T-cell (primary cell): Measurements from ENCODE around the gene NFIC. TPM values are rescaled to one million over a fixed set of nuclear protein-coding genes. Genes with fewer than 3 reads are reported as not detected.
A peak's percentile ranks its signal among the peaks of the same experiment; 100 is the strongest.
"Not testable (repeated sequence)": the region's sequence is repeated elsewhere in the genome, so short reads cannot be mapped to it uniquely, and the experiment has no call there.

Source experiments
- ATAC-seq, 4 experiments: fragments of 200-7000 bp in 3 of 4; fragments of 150-1000 bp in 1 of 4; cut with Tn5 transposase; replicated peaks in 1 of 4; 1 replicate in 3 of 4; 2 replicates in 1 of 4; pipeline ENCODE4 v1.10.0; 2021; ENCODE audit warnings: moderate library complexity in 3 of 4, mild to moderate bottlenecking in 2 of 4, moderate number of reproducible peaks in 1 of 4
- CTCF ChIA-PET, 2 donors: fragments of 300-600 bp; sonication (Branson Sonifier 250); formaldehyde crosslinking; loops; one replicate each; lab custom pipeline; 2022; ENCODE audit warnings: antibody characterized with exemption in 2 of 2; lab: Charles Lee
- POLR2A ChIA-PET, 2 donors: fragments of 300-600 bp; sonication (Branson Sonifier 250); formaldehyde crosslinking; loops; one replicate each; lab custom pipeline; 2022; ENCODE audit warnings: antibody characterized with exemption in 2 of 2; lab: Charles Lee
- DNase-seq, 35 experiments: peaks; one replicate each; pipeline versions ENCODE4 v3.0.0 to v3.0.0-alpha.2; 2013 to 2023
- H3K27ac ChIP-seq: one replicate; pipeline ENCODE4 v1.5.1; 2013; ENCODE audit warnings: low read length
- H3K27me3 ChIP-seq, 2 experiments: replicated peaks in 1 of 2; 1 replicate in 1 of 2; 2 replicates in 1 of 2; pipeline versions ENCODE4 v1.6.1 to v1.7.0; 2013; ENCODE audit warnings: low read length in 1 of 2, mixed read lengths in 1 of 2; ENCODE audit not compliant: control insufficient read depth in 2 of 2, insufficient read depth in 2 of 2; ENCODE audit errors: extremely low read depth in 1 of 2
- H3K36me3 ChIP-seq, 2 donors: 1 replicate in 1 of 2; 2 replicates in 1 of 2; pipeline versions ENCODE4 v1.6.1 to v1.7.0; 2013; ENCODE audit warnings: low read length in 1 of 2; ENCODE audit not compliant: control insufficient read depth in 2 of 2, insufficient read depth in 1 of 2; ENCODE audit errors: extremely low read depth in 1 of 2
- H3K4me1 ChIP-seq, 2 experiments: 1 replicate in 1 of 2; 2 replicates in 1 of 2; pipeline versions ENCODE4 v1.6.1 to v1.7.0; 2013; ENCODE audit warnings: low read length in 2 of 2, mixed read lengths in 1 of 2; ENCODE audit not compliant: insufficient read depth in 2 of 2, control insufficient read depth in 1 of 2; ENCODE audit errors: extremely low read depth in 1 of 2
- H3K4me3 ChIP-seq, 2 donors: 1 replicate in 1 of 2; 2 replicates in 1 of 2; pipeline versions ENCODE4 v1.5.1 to v1.7.0; 2013; ENCODE audit warnings: mild to moderate bottlenecking in 2 of 2, low read length in 1 of 2, moderate library complexity in 1 of 2; ENCODE audit not compliant: control insufficient read depth in 1 of 2; ENCODE audit errors: extremely low read depth in 1 of 2
- H3K9me3 ChIP-seq: 2 replicates; pipeline ENCODE4 v1.7.0; 2013
- H3K27ac Mint-ChIP-seq, 2 donors: one replicate each; pipeline ENCODE4 v1.8.0; 2020 to 2021; ENCODE audit warnings: mild to moderate bottlenecking in 2 of 2, mixed read lengths in 2 of 2
- H3K27me3 Mint-ChIP-seq, 2 donors: one replicate each; pipeline ENCODE4 v1.8.0; 2021 to 2022; ENCODE audit warnings: mixed read lengths in 2 of 2
- H3K36me3 Mint-ChIP-seq: one replicate; pipeline ENCODE4 v1.8.0; 2021; ENCODE audit warnings: mixed read lengths
- H3K4me1 Mint-ChIP-seq, 3 donors: one replicate each; pipeline ENCODE4 v1.8.0; 2020 to 2022; ENCODE audit warnings: mixed read lengths in 3 of 3, mild to moderate bottlenecking in 1 of 3
- H3K4me3 Mint-ChIP-seq, 3 donors: one replicate each; pipeline ENCODE4 v1.8.0; 2020 to 2022; ENCODE audit warnings: mild to moderate bottlenecking in 3 of 3, mixed read lengths in 3 of 3, moderate library complexity in 3 of 3
- H3K9me3 Mint-ChIP-seq, 3 donors: one replicate each; pipeline ENCODE4 v1.8.0; 2020 to 2022; ENCODE audit warnings: mixed read lengths in 3 of 3
- WGBS: methylation state at CpG from one replicate; pipeline ENCODE4 v1.1.5; 2013; ENCODE audit warnings: missing lambda C conversion rate; ENCODE audit not compliant: insufficient coverage; 5-methylcytosine and 5-hydroxymethylcytosine counted together
- total RNA-seq, 35 experiments: library from RNA in 6 of 35; stranded (reverse) in 6 of 35; fragments of 120-200 nt in 1 of 35; gene quantifications; one replicate each; pipeline versions ENCODE4 v1.2.1 to v1.2.4 and lab custom pipeline; 2013 to 2026

The NFIC gene
- total RNA-seq, 5 donors from 2014 or later (not counting 1 experiment from before 2014, with no cell fraction given) = 27.1 to 41.7 (median 37.2) TPM

- Mint-ChIP-seq H3K4me1 (peaks cover 6 to 14% (median 8%) of the 10 kb centered on the region in 3 donors), H3K9me3 (no peaks in the 10 kb centered on the region), H3K27ac (no peak overlapping the region), H3K36me3 (peaks cover 4% of the 10 kb centered on the region), H3K4me3 (no peak overlapping the region), H3K27me3 (no peaks in the 10 kb centered on the region)
- CTCF ChIA-PET = interaction anchor here (0.7 to 1.1 kb wide), 2 partner anchors 35 to 414 kb away, joined by 3 to 10 read pairs; no protein-coding TSS in a partner anchor
- DNase-seq = no peak
- H3K4me1 ChIP-seq = peaks cover 2 to 4% of the 10 kb centered on the region in 2 experiments
- POLR2A ChIA-PET = no interaction called here
- no peak for ATAC-seq
- no peak overlapping the region for H3K4me3 ChIP-seq
- H3K27ac ChIP-seq = no peak overlapping the region
- no peaks in the 10 kb centered on the region for H3K27me3 ChIP-seq
- H3K36me3 ChIP-seq = peaks cover 0 to 10% of the 10 kb centered on the region in 2 donors
- H3K9me3 ChIP-seq = no peaks in the 10 kb centered on the region
- WGBS = 98% methylated on average over 11 of the region's 14 CpGs
These were observed 75.6 kb downstream of the NFIC start for GRCh38 chr19:3441986-3442329.

- ATAC-seq (no peak), DNase-seq (no peak)
- Mint-ChIP-seq H3K4me1 (peaks cover 6 to 14% (median 8%) of the 10 kb centered on the region in 3 donors), H3K4me3 (no peak overlapping the region), H3K9me3 (no peaks in the 10 kb centered on the region), H3K27me3 (no peaks in the 10 kb centered on the region), H3K36me3 (peaks cover 4% of the 10 kb centered on the region), H3K27ac (no peak overlapping the region)
- H3K9me3 ChIP-seq = no peaks in the 10 kb centered on the region
- no peak overlapping the region for H3K27ac ChIP-seq
- POLR2A ChIA-PET = no interaction called here
- CTCF ChIA-PET = interaction anchor here (0.7 to 1.1 kb wide), 2 partner anchors 34 to 415 kb away, joined by 3 to 10 read pairs; no protein-coding TSS in a partner anchor
- no peak overlapping the region for H3K4me3 ChIP-seq
- WGBS = 65% methylated on average over 4 of the region's 15 CpGs
- peaks cover 0 to 10% of the 10 kb centered on the region in 2 donors for H3K36me3 ChIP-seq
- peaks cover 2 to 4% of the 10 kb centered on the region in 2 experiments for H3K4me1 ChIP-seq
- no peaks in the 10 kb centered on the region for H3K27me3 ChIP-seq
These were observed 76.2 kb downstream of the NFIC start for GRCh38 chr19:3442487-3443071.

GRCh38 chr19:3443840-3444694 is 77.7 kb downstream of the NFIC start:
- H3K36me3 Mint-ChIP-seq = peaks cover 4% of the 10 kb centered on the region
- ATAC-seq (no peak), DNase-seq (no peak)
- Histone ChIP-seq H3K4me3 (peak overlapping the region in 1 of 2 donors; percentile 10), H3K27me3 (no peaks in the 10 kb centered on the region), H3K4me1 (peaks cover 2 to 4% of the 10 kb centered on the region in 2 experiments), H3K9me3 (no peaks in the 10 kb centered on the region), H3K36me3 (peaks cover 1 to 13% of the 10 kb centered on the region in 2 donors), H3K27ac (no peak overlapping the region)
- ChIA-PET POLR2A (no interaction called here), CTCF (no interaction called here)
- no peak overlapping the region for H3K27ac Mint-ChIP-seq
- WGBS = 75% methylated on average over 27 of the region's 33 CpGs
- H3K9me3 Mint-ChIP-seq = no peaks in the 10 kb centered on the region
- H3K4me3 Mint-ChIP-seq = no peak overlapping the region
- peaks cover 6 to 12% (median 8%) of the 10 kb centered on the region in 3 donors for H3K4me1 Mint-ChIP-seq
- H3K27me3 Mint-ChIP-seq = no peaks in the 10 kb centered on the region

- no peak for ATAC-seq
These were observed 78.4 kb downstream of the NFIC start for GRCh38 chr19:3444695-3445234.

GRCh38 chr19:3446657-3447056 is 80.3 kb downstream of the NFIC start:
- H3K9me3 ChIP-seq, H3K4me3 Mint-ChIP-seq, DNase-seq, H3K4me3 ChIP-seq, H3K27ac ChIP-seq, H3K36me3 Mint-ChIP-seq, CTCF ChIA-PET, H3K27me3 Mint-ChIP-seq, H3K4me1 Mint-ChIP-seq, H3K4me1 ChIP-seq, H3K27me3 ChIP-seq, H3K9me3 Mint-ChIP-seq, POLR2A ChIA-PET, H3K27ac Mint-ChIP-seq, ATAC-seq: not testable (repeated sequence)
- WGBS = 87% methylated on average over 4 of the region's 4 CpGs
- peaks cover 7 to 21% of the 10 kb centered on the region in 2 donors for H3K36me3 ChIP-seq

More at GRCh38 chr19:3444695-3445234, 78.4 kb downstream of the NFIC start:
- no peak for DNase-seq
- whole genome bisulfite sequencing = 91% methylated on average over 24 of the region's 24 CpGs
- no peak overlapping the region for H3K4me3 Mint-ChIP-seq
- Histone ChIP-seq H3K4me3 (no peak overlapping the region), H3K36me3 (peaks cover 4 to 15% of the 10 kb centered on the region in 2 donors), H3K9me3 (no peaks in the 10 kb centered on the region), H3K27ac (no peak overlapping the region), H3K27me3 (no peaks in the 10 kb centered on the region), H3K4me1 (peaks cover 2 to 4% of the 10 kb centered on the region in 2 experiments)
- ChIA-PET POLR2A (interaction anchor here in 1 of 2 donors (0.8 kb wide), 1 partner anchor 106 kb away, joined by 3 read pairs; no protein-coding TSS in a partner anchor), CTCF (no interaction called here)
- H3K9me3 Mint-ChIP-seq = no peaks in the 10 kb centered on the region
- H3K4me1 Mint-ChIP-seq = peaks cover 6 to 12% (median 8%) of the 10 kb centered on the region in 3 donors
- no peak overlapping the region for H3K27ac Mint-ChIP-seq
- H3K27me3 Mint-ChIP-seq = no peaks in the 10 kb centered on the region
- H3K36me3 Mint-ChIP-seq = peaks cover 4% of the 10 kb centered on the region

- Mint-ChIP-seq H3K4me3 (no peak overlapping the region), H3K27ac (no peak overlapping the region), H3K4me1 (peaks cover 3 to 5% (median 3%) of the 10 kb centered on the region in 3 donors), H3K36me3 (peaks cover 13% of the 10 kb centered on the region), H3K9me3 (no peaks in the 10 kb centered on the region), H3K27me3 (no peaks in the 10 kb centered on the region)
- no peaks in the 10 kb centered on the region for H3K27me3 ChIP-seq
- DNase-seq (no peak), ATAC-seq (no peak)
- peaks cover 10 to 29% of the 10 kb centered on the region in 2 donors for H3K36me3 ChIP-seq
- H3K27ac ChIP-seq = no peak overlapping the region
- H3K9me3 ChIP-seq = no peaks in the 10 kb centered on the region
- 96% methylated on average over 24 of the region's 28 CpGs for WGBS
- CTCF ChIA-PET = interaction anchor here in 1 of 2 donors (0.9 kb wide), 1 partner anchor 11 kb away, joined by 5 read pairs; no protein-coding TSS in a partner anchor
- POLR2A ChIA-PET = no interaction called here
- peaks cover 2 to 4% of the 10 kb centered on the region in 2 experiments for H3K4me1 ChIP-seq
- no peak overlapping the region for H3K4me3 ChIP-seq
These were observed 82.4 kb downstream of the NFIC start for GRCh38 chr19:3448616-3449334.
